ENCODE data around the gene HMGB3.
"Not testable (repeated sequence)": the region's sequence is repeated elsewhere in the genome, so short reads cannot be mapped to it uniquely, and the experiment has no call there.

HMGB3 gene

DNA sequence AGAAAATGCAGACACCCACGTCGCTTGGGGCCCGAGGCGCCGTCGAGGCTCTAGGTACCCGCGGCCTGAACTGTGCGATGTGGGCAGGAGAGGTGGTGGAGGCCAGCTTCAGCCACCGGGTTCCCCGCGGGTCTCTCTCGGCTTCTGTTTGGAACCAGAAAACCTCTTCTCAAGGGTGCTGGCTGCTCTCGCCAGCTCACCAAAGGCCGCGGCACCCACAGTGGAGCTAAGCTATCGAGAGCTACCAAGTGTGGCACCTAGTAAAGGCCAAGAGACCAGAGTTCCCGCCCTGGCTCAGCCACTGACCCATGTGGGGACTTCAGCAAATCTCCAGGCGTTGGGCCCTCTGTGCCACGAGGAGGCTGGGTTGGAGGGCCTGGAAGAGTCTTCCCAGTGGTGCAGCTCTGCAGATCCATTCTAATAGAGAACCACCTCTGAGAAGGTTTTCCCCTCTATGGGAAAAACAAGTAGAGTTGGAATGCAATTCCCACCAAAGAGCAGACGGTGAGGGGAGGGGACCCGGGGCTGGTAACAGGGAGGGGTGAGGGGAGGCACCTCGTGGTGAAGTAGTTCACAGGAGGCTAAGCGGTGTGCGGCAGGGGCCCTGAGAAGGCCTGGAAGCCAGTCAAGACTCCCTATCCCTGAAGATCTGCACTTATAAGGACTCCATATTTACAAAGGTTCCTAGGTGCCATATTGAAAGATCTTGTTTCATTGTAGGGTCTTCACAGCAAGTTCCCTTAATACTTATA lies 5.5 kb upstream of the HMGB3 start:
- no peak for DNase-seq

DNA sequence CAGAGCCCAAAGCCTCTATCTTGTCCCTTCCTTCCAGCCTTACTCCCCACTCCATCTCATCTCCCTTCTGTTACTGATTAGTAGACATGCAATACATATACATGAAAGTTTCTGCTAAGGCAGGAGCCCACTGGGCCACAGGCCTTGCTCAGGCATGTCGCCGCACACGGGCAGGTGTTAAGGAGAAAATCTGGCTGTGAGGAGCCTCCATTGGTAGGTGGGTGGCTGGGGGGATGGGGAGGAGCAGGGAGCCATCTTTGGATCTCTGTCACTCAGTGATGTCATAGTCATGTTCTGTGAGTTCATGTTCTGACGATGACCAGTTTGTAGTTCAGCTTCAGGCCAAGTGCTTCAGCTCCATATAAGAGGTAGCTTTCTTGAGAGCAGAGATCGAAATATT lies 2.9 kb upstream of the HMGB3 start:
- no peak for DNase-seq

DNA sequence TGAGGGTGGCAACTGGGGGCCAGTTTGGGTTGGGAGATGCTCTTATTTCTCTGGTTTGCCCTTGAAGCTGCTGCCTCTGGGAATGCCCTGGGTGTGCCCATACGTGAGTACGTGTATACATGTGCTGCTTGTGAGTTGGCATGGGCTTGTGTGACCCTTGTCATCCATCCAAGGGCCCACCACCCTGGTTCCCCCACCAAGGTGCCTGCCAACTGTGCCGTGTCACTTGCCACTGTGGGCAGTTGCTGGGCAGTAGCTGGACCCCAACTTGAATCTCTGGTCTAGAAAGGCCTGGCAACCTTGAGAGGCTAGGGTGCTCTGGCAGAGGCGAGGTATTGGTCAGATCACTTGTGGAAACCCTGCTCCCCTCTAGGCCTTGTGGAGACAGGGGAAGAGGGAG lies 2.4 kb upstream of the HMGB3 start:
- no peak for DNase-seq

DNA sequence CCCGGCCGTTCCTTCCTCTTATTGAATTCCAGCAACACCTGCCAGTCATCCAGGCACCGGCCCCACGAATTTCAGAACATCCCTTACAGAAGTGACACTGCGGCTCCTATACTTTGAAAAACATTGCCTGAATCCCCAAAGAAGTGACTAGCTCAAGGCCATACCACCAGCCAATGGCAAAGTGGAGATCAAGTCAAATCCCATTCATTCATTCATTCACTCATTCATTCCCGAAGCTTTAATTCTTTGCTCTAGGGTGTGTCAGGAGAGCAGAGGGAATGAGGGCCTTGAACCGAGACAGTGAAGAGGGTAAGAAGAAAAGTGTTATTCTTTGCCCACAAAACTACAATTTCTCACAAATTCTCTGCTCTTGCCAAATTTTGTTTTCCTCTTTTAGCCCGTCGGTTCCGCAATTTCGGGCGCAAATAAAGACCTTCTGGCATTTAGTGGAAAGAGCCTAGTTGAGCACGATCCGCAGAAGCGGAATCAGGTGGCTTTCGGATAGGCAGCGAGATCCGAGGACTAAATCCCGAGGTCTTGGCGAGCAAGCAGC lies 824 bp upstream of the HMGB3 start:
- DNase-seq = no peak

DNA sequence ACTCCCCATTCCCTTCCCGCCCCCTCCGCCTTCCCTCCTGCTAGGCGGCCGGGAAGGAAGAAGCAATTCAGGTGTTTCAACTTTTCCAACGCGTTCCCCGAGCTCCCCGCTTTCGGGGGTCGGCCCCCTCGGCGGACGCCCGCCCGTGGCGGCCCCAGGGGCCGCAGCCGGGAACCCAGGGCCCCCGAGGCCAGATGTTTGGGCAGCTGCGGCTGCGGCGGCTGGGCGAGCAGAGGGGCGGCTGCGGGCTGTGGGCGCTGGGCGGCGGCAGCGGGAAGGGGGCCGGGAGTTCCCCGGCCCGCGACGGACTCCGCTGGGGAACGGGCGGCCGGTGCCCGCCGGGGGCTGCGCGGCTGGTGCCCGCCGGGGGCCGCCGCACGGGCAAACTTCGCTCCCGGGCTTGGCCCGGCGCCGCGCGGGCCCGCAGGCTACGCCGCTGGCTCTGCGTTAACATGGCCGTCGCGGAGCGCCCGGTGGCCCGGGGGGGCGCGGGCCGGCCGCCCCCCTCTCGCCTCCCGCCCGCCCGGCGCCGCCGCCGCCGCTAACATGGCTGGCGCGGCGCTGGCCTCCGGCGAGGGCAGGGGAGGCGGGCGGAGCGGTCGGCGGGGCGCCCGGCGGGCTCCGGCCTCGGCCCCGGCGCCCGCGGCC lies 510 bp downstream of the HMGB3 start:
- DNase-seq = peak in 2 of 56 donors; percentile 16 to 19

DNA sequence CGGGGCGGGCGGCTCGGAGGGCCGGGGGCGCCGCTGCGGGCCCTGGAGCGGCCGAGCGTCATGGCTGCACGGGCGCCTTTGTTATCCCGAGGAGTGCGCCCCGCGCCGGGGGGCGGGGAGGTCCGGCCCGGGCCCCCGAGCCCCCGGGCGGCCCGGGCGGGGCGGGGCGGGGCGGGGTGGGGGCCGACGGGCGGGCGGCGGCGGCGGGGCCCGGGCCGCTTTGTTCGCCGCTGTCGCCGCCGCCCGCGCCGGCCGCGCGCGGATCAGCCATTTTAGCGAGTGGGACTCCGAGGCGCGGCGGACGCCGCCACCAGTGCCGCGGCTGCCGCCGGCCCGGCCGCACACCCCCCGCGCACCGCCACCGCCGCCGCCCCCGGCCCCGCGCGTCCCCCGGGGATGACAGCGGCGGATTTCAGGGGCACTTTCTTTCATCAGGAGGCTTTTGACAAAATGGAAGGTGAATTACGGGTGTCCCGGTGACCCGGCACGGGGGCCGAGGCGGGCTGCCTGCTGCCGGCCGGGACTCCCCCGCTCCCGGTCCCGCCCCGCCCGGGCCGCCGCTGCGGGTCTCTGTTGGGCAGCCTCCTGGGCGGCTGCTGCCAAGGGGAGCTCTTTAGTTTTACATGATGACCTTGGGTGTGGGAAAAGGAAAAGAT lies 1.2 kb downstream of the HMGB3 start:
- peak in 2 of 56 donors; percentile 0 to 3 for DNase-seq

DNA sequence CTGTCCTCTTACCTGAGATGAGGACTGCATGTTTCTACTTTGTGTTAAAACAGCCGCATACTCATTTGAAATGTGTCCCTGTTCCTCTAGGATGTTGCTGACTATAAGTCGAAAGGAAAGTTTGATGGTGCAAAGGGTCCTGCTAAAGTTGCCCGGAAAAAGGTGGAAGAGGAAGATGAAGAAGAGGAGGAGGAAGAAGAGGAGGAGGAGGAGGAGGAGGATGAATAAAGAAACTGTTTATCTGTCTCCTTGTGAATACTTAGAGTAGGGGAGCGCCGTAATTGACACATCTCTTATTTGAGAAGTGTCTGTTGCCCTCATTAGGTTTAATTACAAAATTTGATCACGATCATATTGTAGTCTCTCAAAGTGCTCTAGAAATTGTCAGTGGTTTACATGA lies 4.6 kb downstream of the HMGB3 start:
- DNase-seq = not testable (repeated sequence)

DNA sequence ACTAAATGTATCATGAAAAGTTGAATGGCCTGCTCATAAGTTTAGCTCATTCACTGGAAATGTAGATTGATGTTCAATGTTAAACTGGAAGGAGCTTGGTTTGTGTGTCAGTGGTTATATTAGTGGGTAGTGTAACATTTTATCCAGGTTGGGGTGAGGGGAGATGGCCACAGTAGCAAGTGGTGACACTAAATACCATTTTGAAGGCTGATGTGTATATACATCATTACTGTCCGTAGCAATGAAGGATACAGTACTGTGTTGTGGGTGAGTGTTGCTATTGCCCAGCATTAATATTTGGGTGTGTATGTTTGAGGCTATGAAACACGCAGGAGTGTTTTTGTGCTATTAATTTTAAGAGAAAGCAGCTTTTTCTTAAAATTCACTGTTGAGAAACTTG lies 6.3 kb downstream of the HMGB3 start:
- DNase-seq = no peak

DNA sequence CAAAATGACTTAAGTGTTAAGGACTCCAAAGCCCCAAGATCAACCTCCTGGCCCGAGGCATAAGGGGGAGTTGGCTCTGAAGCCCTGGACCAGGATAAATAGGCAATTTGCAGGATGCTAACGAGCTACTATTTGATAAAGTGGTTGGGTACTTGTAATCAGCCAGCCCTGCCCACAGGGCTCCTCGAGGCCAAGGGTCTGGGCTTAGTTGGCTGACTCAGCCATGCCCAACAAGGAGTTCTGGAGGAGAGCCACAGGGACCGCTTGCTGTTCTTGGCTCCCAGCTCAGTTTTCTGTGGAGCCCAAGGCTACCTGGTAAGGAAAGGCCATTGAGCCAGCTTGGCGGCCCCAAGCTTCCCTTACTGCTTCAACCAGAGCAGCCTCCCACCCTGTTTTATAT lies 7.8 kb downstream of the HMGB3 start:
- no peak for DNase-seq

DNA sequence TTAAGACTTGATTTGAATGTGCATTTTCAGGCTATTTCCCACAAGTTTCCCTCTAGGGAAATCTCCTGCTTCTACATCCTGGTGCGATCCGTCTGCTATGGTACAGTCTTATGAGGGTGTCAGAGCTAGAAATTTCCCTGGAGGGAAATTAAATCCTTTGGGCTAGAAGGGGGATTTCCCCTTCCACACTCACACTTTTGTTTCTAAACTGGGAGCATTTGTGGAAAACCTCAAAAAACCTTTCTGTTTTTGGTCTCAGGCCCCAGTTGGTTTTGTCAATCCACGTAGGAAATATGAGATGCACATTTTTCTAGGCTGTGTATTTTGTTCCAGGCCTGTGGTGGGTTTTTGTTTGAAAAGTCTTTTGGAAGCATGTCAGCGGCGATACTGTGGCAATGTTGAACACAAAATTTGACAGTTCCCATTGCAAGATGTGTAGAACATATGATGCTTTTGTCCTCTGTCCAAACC lies 17.8 kb downstream of the HMGB3 start:
- no peak for DNase-seq

DNA sequence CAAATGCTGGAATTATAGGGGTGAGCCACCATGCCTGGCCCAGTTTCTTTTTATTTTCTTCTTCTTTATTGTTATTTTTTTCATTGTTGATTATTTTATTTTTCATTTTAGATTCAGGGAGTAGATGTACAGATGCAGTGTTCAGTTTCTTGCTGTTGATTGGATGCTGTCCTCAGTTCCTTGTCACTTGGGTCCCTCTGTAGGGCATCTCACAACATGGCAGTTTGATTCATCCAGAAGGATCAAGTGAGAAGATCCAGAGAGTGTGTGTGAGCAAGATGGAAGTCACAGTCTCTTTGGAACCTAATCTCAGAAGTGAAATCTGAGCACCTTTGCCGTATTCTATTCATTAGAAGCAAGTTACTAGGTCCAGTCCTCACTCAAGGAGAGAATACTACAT lies 20.9 kb downstream of the HMGB3 start:
- peak in 3 of 56 donors; percentile 7 to 14 (median 8) for DNase-seq

DNA sequence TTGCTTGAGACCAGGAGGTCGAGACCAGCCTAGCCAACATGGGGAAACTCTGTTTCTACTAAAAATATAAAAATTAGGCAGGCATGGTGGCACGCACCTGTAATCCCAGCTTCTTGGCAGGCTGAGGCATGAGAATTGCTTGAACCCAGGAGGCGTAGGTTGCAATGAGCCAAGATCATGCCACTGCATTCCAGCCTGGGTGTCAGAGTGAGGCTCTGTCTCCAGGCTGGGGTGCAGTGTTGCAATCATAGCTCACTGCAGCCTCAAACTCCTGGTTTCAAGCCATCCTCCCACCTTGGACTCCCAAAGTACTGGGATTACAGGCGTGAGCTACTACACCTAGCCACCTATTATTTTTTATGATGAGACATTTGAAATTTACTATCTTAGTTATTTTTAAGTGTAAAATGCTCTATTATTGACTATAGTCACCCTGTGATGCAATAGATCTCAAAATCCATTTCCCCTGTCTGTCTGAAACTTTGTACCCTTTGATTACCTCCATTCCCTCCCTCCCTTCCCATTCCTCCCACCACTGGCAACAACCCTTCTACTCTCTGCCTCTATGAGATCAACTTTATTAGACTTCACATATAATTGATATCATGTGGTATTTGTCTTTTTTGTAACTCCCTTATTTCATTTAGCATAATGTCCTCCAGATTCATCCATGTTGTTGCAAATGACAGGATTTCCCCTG lies 23.4 kb downstream of the HMGB3 start:
- DNase-seq = no peak

DNA sequence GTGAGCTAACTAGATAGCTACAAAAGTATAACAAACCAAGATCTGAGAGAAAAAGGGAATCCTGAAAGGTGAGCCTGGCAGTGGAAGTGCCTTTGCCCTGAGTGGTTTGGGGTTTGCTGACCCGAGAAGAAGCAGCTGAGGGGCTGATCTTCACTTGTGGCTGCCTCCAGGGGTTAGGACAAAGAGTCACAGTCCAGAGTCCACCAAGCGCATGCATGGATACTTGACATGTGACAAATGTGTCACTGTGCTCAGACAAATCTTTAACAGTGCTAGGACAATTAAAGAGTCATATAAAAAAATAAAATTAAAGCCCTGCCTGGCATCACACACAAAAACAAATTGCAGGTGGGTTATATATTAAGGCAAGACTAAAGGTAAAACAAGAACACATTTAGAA lies 26.4 kb downstream of the HMGB3 start:
- no peak for DNase-seq

DNA sequence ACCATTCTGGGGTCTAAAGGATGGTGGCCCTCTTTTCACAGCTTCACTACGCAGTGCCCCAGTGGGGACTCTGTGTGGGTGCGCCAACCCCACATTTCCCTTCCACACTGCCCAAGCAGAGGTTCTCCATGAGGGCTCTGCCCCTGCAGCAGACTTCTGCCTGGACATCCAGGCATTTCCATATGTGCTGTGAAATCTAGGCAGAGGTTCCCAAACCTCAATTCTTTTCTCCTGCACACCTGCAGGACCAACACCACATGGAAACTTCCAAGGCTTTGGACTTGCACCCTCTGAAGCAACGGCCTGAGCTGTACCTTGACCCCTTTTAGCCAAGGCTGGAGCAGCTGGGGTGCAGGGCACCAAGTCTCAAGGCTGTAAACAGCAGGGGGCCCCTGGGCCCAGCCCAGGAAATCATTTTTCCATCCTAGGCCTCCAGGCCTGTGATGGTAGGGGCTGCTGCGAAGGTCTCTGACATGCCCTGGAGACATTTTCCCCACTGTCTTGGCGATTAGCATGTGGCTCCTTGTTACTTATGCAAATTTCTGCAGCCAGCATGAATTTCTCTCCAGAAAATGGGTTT lies 30.1 kb downstream of the HMGB3 start:
- DNase-seq = no peak

DNA sequence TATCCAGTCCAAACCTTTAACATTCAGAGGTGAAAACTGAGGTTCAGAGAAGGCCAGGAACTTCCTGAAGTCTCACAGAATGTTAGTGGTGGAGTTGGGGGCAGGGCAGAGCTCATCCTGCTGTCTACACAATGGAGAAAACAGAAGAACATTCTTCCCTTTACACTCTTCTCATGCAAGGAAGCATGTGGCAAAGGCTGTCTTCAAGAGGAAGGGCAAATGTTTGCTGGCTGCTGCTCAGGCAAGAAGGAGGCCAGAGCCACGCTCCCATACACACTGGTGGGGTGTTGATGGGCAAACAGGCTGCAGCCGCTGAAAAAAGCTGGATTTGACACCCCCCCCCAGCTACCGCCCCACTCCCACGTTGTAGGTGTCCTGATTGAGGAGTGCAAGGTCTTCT lies 32.5 kb downstream of the HMGB3 start:
- no peak for DNase-seq

DNA sequence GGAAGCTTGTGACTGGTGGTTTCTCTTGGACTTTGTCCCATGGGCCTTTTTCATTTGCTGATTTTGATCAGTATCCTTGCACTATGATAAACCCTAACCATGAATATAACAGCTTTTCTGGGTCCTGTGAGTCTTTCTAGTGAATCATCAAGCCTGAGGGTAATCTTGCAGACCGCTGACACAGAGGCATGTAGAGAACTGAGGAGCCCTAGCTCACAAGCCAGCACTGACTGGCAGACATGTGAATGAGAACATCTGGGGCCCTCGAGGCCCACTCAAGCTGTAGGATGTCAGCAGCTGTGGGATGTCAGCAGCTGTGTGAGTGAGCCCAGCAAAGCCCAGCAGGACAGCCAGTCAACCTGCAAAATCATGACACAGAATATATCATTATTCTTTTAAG lies 36.7 kb downstream of the HMGB3 start:
- no peak for DNase-seq

DNA sequence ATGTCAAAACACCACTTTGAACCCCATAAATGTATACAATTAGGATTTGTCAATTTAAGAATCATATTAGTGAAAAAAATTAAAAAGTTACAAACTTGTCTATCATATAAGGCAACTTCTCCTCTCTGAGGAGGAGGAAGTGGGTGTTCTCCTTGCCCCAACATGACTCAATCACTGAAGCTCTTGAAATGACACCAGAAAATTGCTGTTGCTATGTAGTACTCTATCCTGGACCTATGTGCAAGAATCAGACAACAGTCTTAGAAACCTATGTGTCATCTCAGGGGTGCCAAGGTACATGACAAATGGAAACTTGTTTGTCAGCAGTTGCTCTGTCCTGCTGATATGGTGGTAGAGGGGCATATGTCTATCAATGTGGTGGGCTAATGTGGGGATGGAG lies 47.7 kb downstream of the HMGB3 start:
- DNase-seq = no peak

DNA sequence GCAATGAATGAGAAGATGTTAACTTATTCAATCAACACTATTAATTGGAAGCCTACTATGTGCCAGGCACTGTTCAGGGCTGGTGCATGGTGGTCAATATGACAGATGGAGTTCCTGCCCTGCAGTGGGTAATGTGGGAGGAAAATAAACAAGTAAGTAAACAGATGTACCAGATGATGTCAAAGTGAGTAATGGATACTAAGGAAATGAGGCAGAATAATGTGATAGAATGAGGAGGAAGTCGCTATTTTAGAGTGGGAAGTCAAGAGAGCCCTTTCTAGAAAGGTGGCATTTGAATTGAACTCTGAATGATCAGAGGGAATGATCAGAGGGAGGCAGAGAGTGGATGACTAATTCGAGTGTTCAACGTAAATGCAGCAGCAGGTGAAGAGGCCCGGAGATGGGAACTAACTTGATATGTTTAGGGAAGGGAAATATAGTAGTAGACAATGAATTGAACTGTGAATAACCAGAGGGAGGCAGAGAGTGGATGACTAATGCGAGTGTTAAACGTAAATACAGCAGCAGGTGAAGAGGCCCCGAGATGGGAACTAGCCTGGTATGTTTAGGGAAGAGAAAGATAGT lies 48.3 kb downstream of the HMGB3 start:
- DNase-seq = no peak

DNA sequence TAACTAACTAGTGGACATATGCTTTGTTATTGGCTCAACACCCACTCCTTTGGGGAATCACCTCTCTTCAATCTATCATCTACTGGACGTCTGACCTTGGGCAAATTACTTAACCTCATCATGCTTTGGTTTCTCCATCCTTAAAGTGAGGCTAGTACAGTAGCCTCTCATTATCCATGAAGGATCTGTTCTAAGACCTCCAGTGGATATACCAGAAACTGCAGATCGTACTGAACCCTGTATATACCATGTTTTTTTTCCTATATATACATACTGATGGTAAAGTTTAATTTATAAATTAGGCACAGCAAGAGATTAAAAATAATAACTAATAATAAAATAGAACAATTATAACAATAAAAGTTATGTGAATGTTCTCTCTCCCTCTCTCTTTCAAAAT lies 56.2 kb downstream of the HMGB3 start:
- no peak for DNase-seq
